H1 (cell line): ENCODE data around the gene KCNK7. TPM values are rescaled to one million over a fixed set of nuclear protein-coding genes. Genes with fewer than 3 reads are reported as not detected.
A peak's percentile ranks its signal among the peaks of the same experiment; 100 is the strongest.

Experiments
- CTCF ChIA-PET: fragments of 300-600 bp; sonication (Branson Sonifier 250); formaldehyde crosslinking; loops from one replicate; lab custom pipeline; 2021; ENCODE audit not compliant: partially characterized antibody; lab: Charles Lee
- POLR2A ChIA-PET: fragments of 300-600 bp; sonication (Branson Sonifier 250); formaldehyde crosslinking; loops from one replicate; lab custom pipeline; 2021; ENCODE audit warnings: inconsistent platforms; ENCODE audit not compliant: partially characterized antibody; lab: Charles Lee
- DNase-seq, 2 experiments: peaks; one replicate each; pipeline versions ENCODE4 v3.0.0 to v3.0.0-alpha.2; 2010 to 2022; ENCODE audit warnings: low spot score in 2 of 2, low read depth in 1 of 2, mixed read lengths in 1 of 2
- FAIRE-seq: peaks from 2 replicates; lab custom pipeline; 2011; peaks lifted over from hg19 to GRCh38; lab: Jason Lieb, UNC
- H2AFZ ChIP-seq: 2 replicates; pipeline ENCODE4 v1.8.1; 2012; ENCODE audit warnings: low read length, inconsistent platforms
- H2AK5ac ChIP-seq: 2 replicates; pipeline ENCODE4 v1.6.1; 2013; ENCODE audit warnings: low read depth, low read length
- H2BK120ac ChIP-seq: replicated peaks from 2 replicates; pipeline ENCODE3; 2013; ENCODE audit warnings: low read depth, low read length, inconsistent platforms
- H2BK12ac ChIP-seq: 2 replicates; pipeline ENCODE4 v1.6.1; 2013; ENCODE audit warnings: low read depth, low read length
- H2BK15ac ChIP-seq: 2 replicates; pipeline ENCODE4 v1.6.1; 2013; ENCODE audit warnings: low read length
- H2BK20ac ChIP-seq: 2 replicates; pipeline ENCODE4 v1.6.1; 2013; ENCODE audit warnings: low read length
- H2BK5ac ChIP-seq: 2 replicates; pipeline ENCODE4 v1.6.1; 2013; ENCODE audit warnings: low read depth, low read length
- H3K14ac ChIP-seq: 2 replicates; pipeline ENCODE4 v1.6.1; 2013; ENCODE audit warnings: inconsistent platforms; ENCODE audit not compliant: insufficient read length
- H3K18ac ChIP-seq: 2 replicates; pipeline ENCODE4 v1.6.1; 2013; ENCODE audit warnings: low read length; ENCODE audit errors: extremely low read depth
- H3K23ac ChIP-seq: 2 replicates; pipeline ENCODE4 v1.6.1; 2013; ENCODE audit warnings: inconsistent platforms; ENCODE audit not compliant: insufficient read length
- H3K23me2 ChIP-seq: 2 replicates; pipeline ENCODE4 v1.6.1; 2013; ENCODE audit warnings: low read depth, low read length
- H3K27ac ChIP-seq: 2 replicates; pipeline ENCODE4 v1.6.1; 2011; ENCODE audit warnings: low read depth, low read length, inconsistent platforms
- H3K27me3 ChIP-seq, 4 experiments: replicated peaks in 1 of 4; 1 replicate in 1 of 4; 2 replicates in 3 of 4; pipeline versions ENCODE4 v1.6.1 to v1.8.1; 2011 to 2013; ENCODE audit warnings: low read length in 3 of 4, mild to moderate bottlenecking in 3 of 4, inconsistent platforms in 2 of 4, mixed read lengths in 2 of 4, moderate library complexity in 1 of 4; ENCODE audit not compliant: control insufficient read depth in 3 of 4, insufficient read depth in 3 of 4; ENCODE audit errors: extremely low read depth in 1 of 4
- H3K36me3 ChIP-seq, 4 experiments: 2 replicates each; pipeline versions ENCODE4 v1.6.1 to v1.8.1; 2011 to 2013; ENCODE audit warnings: mild to moderate bottlenecking in 4 of 4, low read length in 3 of 4, moderate library complexity in 2 of 4, control low read depth in 1 of 4, inconsistent platforms in 1 of 4; ENCODE audit not compliant: insufficient read depth in 4 of 4, control insufficient read depth in 2 of 4
- H3K4ac ChIP-seq: replicated peaks from 2 replicates; pipeline ENCODE3; 2013; ENCODE audit warnings: low read length, low read depth, mixed read lengths, inconsistent platforms; ENCODE audit not compliant: insufficient read length
- H3K4me1 ChIP-seq, 4 experiments: replicated peaks in 1 of 4; 1 replicate in 1 of 4; 2 replicates in 3 of 4; pipeline versions ENCODE4 v1.6.1 to v1.8.1; 2011 to 2013; ENCODE audit warnings: low read length in 3 of 4, inconsistent platforms in 2 of 4, mixed read lengths in 1 of 4; ENCODE audit not compliant: insufficient read depth in 4 of 4, control insufficient read depth in 3 of 4
- H3K4me2 ChIP-seq, 2 experiments: 2 replicates each; pipeline versions ENCODE4 v1.6.1 to v1.8.1; 2011 to 2013; ENCODE audit warnings: low read depth in 2 of 2, low read length in 2 of 2, control low read depth in 1 of 2, inconsistent platforms in 1 of 2, mild to moderate bottlenecking in 1 of 2; ENCODE audit not compliant: insufficient read depth in 1 of 2
- H3K4me3 ChIP-seq, 4 experiments: fragments of 200-600, 300-600 bp in 1 of 4; sonication (generic), shearing (Covaris generic), sonication (Bioruptor Twin) in 1 of 4; 2 replicates each; pipeline versions ENCODE4 v1.5.1 to v1.8.1; 2011 to 2016; ENCODE audit warnings: low read length in 4 of 4, low read depth in 3 of 4, control low read depth in 2 of 4, inconsistent platforms in 2 of 4, mild to moderate bottlenecking in 2 of 4, mixed read lengths in 1 of 4, moderate library complexity in 1 of 4; ENCODE audit not compliant: insufficient read depth in 2 of 4; ENCODE audit errors: extremely low read depth in 1 of 4
- H3K56ac ChIP-seq: replicated peaks from 2 replicates; pipeline ENCODE3; 2013; ENCODE audit warnings: low read depth, mild to moderate bottlenecking, mixed read lengths, low read length, inconsistent platforms; ENCODE audit not compliant: insufficient read length
- H3K79me1 ChIP-seq: 2 replicates; pipeline ENCODE4 v1.6.1; 2013; ENCODE audit warnings: low read depth, low read length, control low read depth
- H3K79me2 ChIP-seq, 2 experiments: 2 replicates each; pipeline versions ENCODE4 v1.6.1 to v1.8.1; 2012 to 2013; ENCODE audit warnings: low read length in 2 of 2, mild to moderate bottlenecking in 2 of 2, inconsistent platforms in 1 of 2; ENCODE audit not compliant: insufficient read depth in 2 of 2, control insufficient read depth in 1 of 2
- H3K9ac ChIP-seq, 4 experiments: replicated peaks in 1 of 4; 1 replicate in 1 of 4; 2 replicates in 3 of 4; pipeline versions ENCODE4 v1.6.1 to v1.8.1; 2011 to 2013; ENCODE audit warnings: low read depth in 3 of 4, low read length in 3 of 4, control low read depth in 2 of 4, mild to moderate bottlenecking in 2 of 4, moderate library complexity in 2 of 4, inconsistent platforms in 1 of 4; ENCODE audit errors: extremely low read depth in 1 of 4
- H3K9me3 ChIP-seq, 2 experiments: 2 replicates each; pipeline versions ENCODE4 v1.6.1 to v1.8.1; 2012 to 2013; ENCODE audit warnings: mild to moderate bottlenecking in 2 of 2, moderate library complexity in 2 of 2, control low read depth in 1 of 2, inconsistent platforms in 1 of 2, low read depth in 1 of 2, low read length in 1 of 2, mixed read lengths in 1 of 2; ENCODE audit not compliant: insufficient read depth in 2 of 2
- H4K20me1 ChIP-seq, 2 experiments: replicated peaks in 1 of 2; 2 replicates each; pipeline versions ENCODE3 to v1.8.1; 2011 to 2013; ENCODE audit warnings: inconsistent platforms in 2 of 2, low read length in 2 of 2, mild to moderate bottlenecking in 1 of 2; ENCODE audit not compliant: insufficient read depth in 2 of 2, control insufficient read depth in 1 of 2
- H4K5ac ChIP-seq: 2 replicates; pipeline ENCODE4 v1.6.1; 2013; ENCODE audit warnings: low read length, low read depth, mixed read lengths, inconsistent platforms; ENCODE audit not compliant: insufficient read length
- H4K8ac ChIP-seq: 2 replicates; pipeline ENCODE4 v1.8.0; 2013; ENCODE audit warnings: mild to moderate bottlenecking, moderate library complexity, low read length, inconsistent platforms; ENCODE audit not compliant: insufficient read depth; ENCODE audit errors: extremely low read depth
- H4K91ac ChIP-seq: replicated peaks from 2 replicates; pipeline ENCODE3; 2013; ENCODE audit warnings: low read length, mixed read lengths, inconsistent platforms; ENCODE audit not compliant: insufficient read length
- CEBPB ChIP-seq: IDR thresholded peaks from 2 replicates; pipeline ENCODE4 v1.6.1; 2012; ENCODE audit warnings: low read depth, low read length
- CHD1 ChIP-seq: IDR thresholded peaks from 2 replicates; pipeline ENCODE4 v1.6.1; 2012; ENCODE audit warnings: low read depth, low read length, improper control_type of control experiment
- CREB1 ChIP-seq: IDR thresholded peaks from 2 replicates; pipeline ENCODE4 v1.6.1; 2012; ENCODE audit warnings: inconsistent platforms
- KDM1A ChIP-seq: fragments of 200-600, 300-600 bp; sonication (generic); IDR thresholded peaks from 2 replicates; pipeline ENCODE4 v1.7.1; 2016; ENCODE audit warnings: mild to moderate bottlenecking, low read length, borderline replicate concordance
- RBBP5 ChIP-seq: IDR thresholded peaks from 2 replicates; pipeline ENCODE4 v1.7.1; 2012; ENCODE audit warnings: low read depth, mild to moderate bottlenecking, inconsistent platforms, low read length, moderate library complexity, borderline replicate concordance
- RXRA ChIP-seq: IDR thresholded peaks from 2 replicates; pipeline ENCODE4 v1.6.1; 2011; ENCODE audit warnings: low read depth, mild to moderate bottlenecking, low read length, moderate library complexity; ENCODE audit not compliant: insufficient read depth
- SIN3A ChIP-seq, 2 experiments: IDR thresholded peaks in 1 of 2; conservative IDR thresholded peaks in 1 of 2; 2 replicates each; pipeline ENCODE4 v1.6.1; 2011 to 2012; ENCODE audit warnings: low read length in 2 of 2, improper control_type of control experiment in 1 of 2, low read depth in 1 of 2, mild to moderate bottlenecking in 1 of 2
- SP4 ChIP-seq: IDR thresholded peaks from 2 replicates; pipeline ENCODE4 v1.6.1; 2012; ENCODE audit warnings: low read length, inconsistent platforms
- YY1 ChIP-seq: IDR thresholded peaks from 2 replicates; pipeline ENCODE4 v1.6.1; 2011; ENCODE audit warnings: low read depth, mild to moderate bottlenecking, low read length
- WGBS, 2 experiments: shearing (Covaris generic) in 1 of 2; methylation state at CpG; one replicate each; pipeline versions ENCODE4 v1.1.6 to v1.1.7; 2013 to 2015; ENCODE audit warnings: low lambda C conversion rate in 2 of 2, mixed read lengths in 2 of 2, inconsistent platforms in 1 of 2, low coverage in 1 of 2, missing lambda C conversion rate in 1 of 2; ENCODE audit not compliant: insufficient replicate concordance in 2 of 2, insufficient coverage in 1 of 2, insufficient read length in 1 of 2; ENCODE audit errors: extremely low coverage in 1 of 2, missing lambda C conversion rate in 1 of 2; 5-methylcytosine and 5-hydroxymethylcytosine counted together
- polyA plus RNA-seq, 7 experiments: library from polyadenylated mRNA; depleted of rRNA in 3 of 7; stranded (reverse) in 5 of 7; unstranded in 2 of 7; fragments of >200 nt in 5 of 7; fragments of 200-250 nt in 2 of 7; gene quantifications; 1 replicate in 5 of 7; 2 replicates in 1 of 7; 4 replicates in 1 of 7; pipeline versions ENCODE4 v1.2.1 to v1.2.3, GENCODE V29; 2011 to 2013; ENCODE audit warnings: missing spikeins in 2 of 7, mixed read lengths in 2 of 7
- total RNA-seq: library from RNA; stranded (reverse); fragmentation: NEBNext Ultra II Directional; extraction: Animal tissue kit (Norgen Biotek cat#: 25700); gene quantifications from 2 replicates; pipeline ENCODE4 v1.2.1, GENCODE V29; 2021
- TF ChIP-seq, protein P1 (sequence below): IDR thresholded peaks from 2 replicates; pipeline ENCODE4 v1.6.1; 2011; ENCODE audit warnings: low read depth, mild to moderate bottlenecking, low read length; ENCODE audit not compliant: insufficient read depth
- TF ChIP-seq, protein P2 (sequence below): IDR thresholded peaks from 2 replicates; pipeline ENCODE4 v1.6.1; 2011; ENCODE audit warnings: low read length, improper control_type of control experiment

The KCNK7 gene
- total and polyA plus RNA-seq, 2 of the 8 experiments (the other 6 are each of a cell fraction or from before 2014, with no cell fraction given) = 0.74 to 1.0 TPM

DNA sequence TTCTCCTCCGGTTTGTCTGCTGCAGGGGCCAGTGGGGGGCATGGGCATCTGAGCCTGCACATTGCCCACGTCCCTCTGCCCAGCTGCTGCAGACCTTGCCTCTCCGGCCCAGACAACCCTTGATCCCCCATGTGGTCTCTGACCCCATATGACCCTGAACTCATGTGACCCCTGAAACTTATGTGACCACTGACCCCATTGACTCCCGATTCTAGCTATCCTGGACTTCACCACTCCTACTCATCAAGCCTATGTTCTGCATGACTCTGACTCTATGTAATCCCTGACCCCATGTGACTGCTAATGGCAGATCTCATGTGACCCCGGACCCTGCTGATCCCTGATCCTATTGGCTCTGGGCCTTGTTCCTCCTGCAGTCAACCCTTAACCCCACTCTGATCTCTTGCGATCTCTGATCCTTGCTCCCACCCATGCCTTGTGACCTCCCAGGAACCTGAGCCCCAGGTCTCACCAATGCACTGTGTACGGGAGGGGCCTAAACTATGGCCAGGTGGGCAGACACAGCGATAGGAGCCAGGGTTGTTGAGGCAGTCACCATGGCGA lies 43.1 kb downstream of the KCNK7 start:
- peaks cover 0 to 2% of the 10 kb centered on the region in 2 experiments for H4K20me1 ChIP-seq
- H2AFZ ChIP-seq = no peak overlapping the region
- no peak overlapping the region for H2BK120ac ChIP-seq
- H4K5ac ChIP-seq = no peak overlapping the region
- H3K23me2 ChIP-seq = peaks cover 7% of the 10 kb centered on the region; the same call in 1 of the 2 replicates
- peak overlapping the region in 1 of 2 experiments; percentile 57; a peak in 2 of 4 replicates for H3K4me2 ChIP-seq
- no peaks in the 10 kb centered on the region for H3K36me3 ChIP-seq
- H2BK12ac ChIP-seq = peak overlapping the region; percentile 4; the same call in 1 of the 2 replicates
- DNase-seq (no peak), FAIRE-seq (no peak)
- H3K79me2 ChIP-seq = no peaks in the 10 kb centered on the region
- H2BK15ac ChIP-seq = peak overlapping the region; percentile 2
- peaks cover 2 to 40% (median 27%) of the 10 kb centered on the region in 4 experiments; a peak in 6 of 7 replicates for H3K27me3 ChIP-seq
- no peak overlapping the region for H2AK5ac ChIP-seq
- peak overlapping the region; percentile 34; the same call in 1 of the 2 replicates for H2BK20ac ChIP-seq
- H3K9ac ChIP-seq = no peak overlapping the region
- WGBS, 2 experiments = 73% methylated on average over 9 of the region's 9 CpGs; no CpG with 5 or more reads in 1 of the 2 experiments
- no peak overlapping the region for H3K4ac ChIP-seq
- H4K8ac ChIP-seq = no peak overlapping the region; the same call in 1 of the 2 replicates
- ChIA-PET POLR2A (interaction anchor here (0.6 to 3.0 kb wide), 9 partner anchors 11 to 472 kb away, joined by 3 to 22 read pairs (median 6); partner anchors contain the start of genes FAM89B, MALAT1 and SCYL1), CTCF (interaction anchor here (0.6 to 6.9 kb wide), 20 partner anchors 7 to 728 kb away, joined by 3 to 78 read pairs (median 6); partner anchors contain the start of genes CCDC85B, EHBP1L1, FAM89B and KCNK7)
- TF ChIP-seq SIN3A (conservative IDR thresholded peaks at IDR 0.05 in 1 of 2, IDR thresholded peaks at IDR 0.05 in 1 of 2; ENCODE audit: low read depth in 1 of 2, low read length in 2 of 2) = no peak
- TF ChIP-seq, protein P1, sequence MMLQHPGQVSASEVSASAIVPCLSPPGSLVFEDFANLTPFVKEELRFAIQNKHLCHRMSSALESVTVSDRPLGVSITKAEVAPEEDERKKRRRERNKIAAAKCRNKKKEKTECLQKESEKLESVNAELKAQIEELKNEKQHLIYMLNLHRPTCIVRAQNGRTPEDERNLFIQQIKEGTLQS = 0 out of 2 replicates have a peak, but pooled peaks have one; percentile 10
- no peak for TF ChIP-seq KDM1A
- no peak for TF ChIP-seq CHD1
- TF ChIP-seq RXRA = no peak
- TF ChIP-seq, protein P2, sequence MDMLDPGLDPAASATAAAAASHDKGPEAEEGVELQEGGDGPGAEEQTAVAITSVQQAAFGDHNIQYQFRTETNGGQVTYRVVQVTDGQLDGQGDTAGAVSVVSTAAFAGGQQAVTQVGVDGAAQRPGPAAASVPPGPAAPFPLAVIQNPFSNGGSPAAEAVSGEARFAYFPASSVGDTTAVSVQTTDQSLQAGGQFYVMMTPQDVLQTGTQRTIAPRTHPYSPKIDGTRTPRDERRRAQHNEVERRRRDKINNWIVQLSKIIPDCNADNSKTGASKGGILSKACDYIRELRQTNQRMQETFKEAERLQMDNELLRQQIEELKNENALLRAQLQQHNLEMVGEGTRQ = peak; percentile 73
- TF ChIP-seq RBBP5 = no peak
- TF ChIP-seq SP4 = no peak; the same call in 1 of the 2 replicates
- TF ChIP-seq CREB1 = no peak
- TF ChIP-seq YY1 = no peak
- no peak for TF ChIP-seq CEBPB
- H3K4me1 ChIP-seq = peaks cover 0 to 38% (median 28%) of the 10 kb centered on the region in 4 experiments; a peak in 6 of 7 replicates
- no peak overlapping the region for H3K4me3 ChIP-seq
- H3K56ac ChIP-seq = no peak overlapping the region
- 0 out of 2 replicates have a peak overlapping the region, but pooled peaks have one; percentile 31 for H2BK5ac ChIP-seq
- no peak overlapping the region for H4K91ac ChIP-seq
- H3K23ac ChIP-seq = no peak overlapping the region
- no peak overlapping the region for H3K27ac ChIP-seq
- H3K79me1 ChIP-seq = no peaks in the 10 kb centered on the region
- H3K18ac ChIP-seq = no peak overlapping the region
- H3K9me3 ChIP-seq = no peaks in the 10 kb centered on the region
- H3K14ac ChIP-seq = no peak overlapping the region
